GM23248 (cell line): ENCODE measurements around the gene RPL15. TPM values are rescaled to one million over a fixed set of nuclear protein-coding genes. Genes with fewer than 3 reads are reported as not detected.

Experiments used
- DNase-seq: peaks from one replicate; pipeline ENCODE4 v3.0.0-alpha.2; 2015
- H2AFZ ChIP-seq: fragments of 200-600 bp; sonication (generic); 2 replicates; pipeline ENCODE4 v1.6.1; 2016; ENCODE audit warnings: antibody characterized with exemption
- H3F3A ChIP-seq: fragments of 200-600 bp; sonication (generic); 2 replicates; pipeline ENCODE4 v1.6.1; 2016; ENCODE audit warnings: mild to moderate bottlenecking, antibody characterized with exemption, mixed run types; ENCODE audit not compliant: insufficient read depth
- H3K27ac ChIP-seq: fragments of 200-600 bp; sonication (generic); 2 replicates; pipeline ENCODE4 v1.5.1; 2016; ENCODE audit warnings: mild to moderate bottlenecking
- H3K27me3 ChIP-seq: fragments of 200-600 bp; sonication (generic); replicated peaks from 2 replicates; pipeline ENCODE4 v1.6.1; 2016; ENCODE audit warnings: mild to moderate bottlenecking; ENCODE audit not compliant: insufficient read depth
- H3K36me3 ChIP-seq: fragments of 200-600 bp; sonication (generic); 2 replicates; pipeline ENCODE4 v1.6.1; 2016; ENCODE audit warnings: low read depth, mild to moderate bottlenecking
- H3K4me1 ChIP-seq: fragments of 200-600 bp; sonication (generic); 2 replicates; pipeline ENCODE4 v1.6.1; 2016; ENCODE audit warnings: mild to moderate bottlenecking; ENCODE audit not compliant: insufficient read depth
- H3K4me2 ChIP-seq: fragments of 200-600 bp; sonication (generic); one replicate; pipeline ENCODE4 v1.6.1; 2016; ENCODE audit warnings: mild to moderate bottlenecking; ENCODE audit not compliant: unreplicated experiment
- H3K4me3 ChIP-seq: fragments of 200-600 bp; sonication (generic); 2 replicates; pipeline ENCODE4 v1.5.1; 2016; ENCODE audit warnings: mild to moderate bottlenecking
- H3K79me2 ChIP-seq: fragments of 200-600 bp; sonication (generic); 2 replicates; pipeline ENCODE4 v1.6.1; 2016; ENCODE audit warnings: mild to moderate bottlenecking; ENCODE audit not compliant: insufficient read depth
- H3K9ac ChIP-seq: fragments of 200-600 bp; sonication (generic); 2 replicates; pipeline ENCODE4 v1.6.1; 2016; ENCODE audit warnings: mild to moderate bottlenecking
- H3K9me2 ChIP-seq: fragments of 200-600 bp; sonication (generic); 2 replicates; pipeline ENCODE4 v1.6.1; 2016; ENCODE audit warnings: mixed run types, mild to moderate bottlenecking, moderate library complexity; ENCODE audit not compliant: insufficient read depth
- H3K9me3 ChIP-seq: fragments of 200-600 bp; sonication (generic); one replicate; pipeline ENCODE4 v1.6.1; 2017; ENCODE audit warnings: low read depth
- H4K20me1 ChIP-seq: fragments of 200-600 bp; sonication (generic); 2 replicates; pipeline ENCODE4 v1.6.0; 2016; ENCODE audit not compliant: insufficient read depth
- EZH2 ChIP-seq: fragments of 200-600 bp; sonication (generic); IDR thresholded peaks from 2 replicates; pipeline ENCODE4 v1.6.1; 2018; ENCODE audit warnings: antibody characterized with exemption, mild to moderate bottlenecking; ENCODE audit not compliant: insufficient read depth, poor library complexity, severe bottlenecking
- EZH2phosphoT487 ChIP-seq: fragments of 200-600 bp; sonication (generic); IDR thresholded peaks from 2 replicates; pipeline ENCODE4 v1.6.1; 2018; ENCODE audit warnings: antibody characterized with exemption, moderate library complexity, mild to moderate bottlenecking, low read depth; ENCODE audit not compliant: insufficient read depth
- WGBS, 2 experiments: methylation state at CpG; one replicate each; pipeline ENCODE4 v1.1.6; 2015 to 2017; ENCODE audit warnings: low lambda C conversion rate in 2 of 2, low coverage in 1 of 2; ENCODE audit errors: missing lambda C conversion rate in 2 of 2; 5-methylcytosine and 5-hydroxymethylcytosine counted together
- in situ Hi-C: fragments of 300-500 bp; cut with MboI; formaldehyde crosslinking; loops from 2 replicates; pipeline ENCODE4 v1.15.0; 2020
- polyA plus RNA-seq: library from polyadenylated mRNA; unstranded; fragments of >200 nt; fragmentation: Nextera tagmentation; extraction: Ambion mirVana; gene quantifications from 2 replicates; pipeline ENCODE4 v1.2.1, GENCODE V29; 2016
- total RNA-seq: library from RNA; depleted of rRNA; stranded (reverse); fragments of >200 nt; shearing (Covaris generic); gene quantifications from 2 replicates; pipeline ENCODE4 v1.2.3, GENCODE V29; 2014

The RPL15 gene
- total and polyA plus RNA-seq, 2 experiments from 2014 or later = 1,685 to 2,236 TPM

GRCh38 chr3:23937296-23937695 lies 20.4 kb downstream of the RPL15 start:
- no peaks in the 10 kb centered on the region for H4K20me1 ChIP-seq
- H3K4me1 ChIP-seq = no peaks in the 10 kb centered on the region
- H3K4me3 ChIP-seq = no peak overlapping the region
- H2AFZ ChIP-seq = no peak overlapping the region
- no peak for TF ChIP-seq EZH2
- no peak for TF ChIP-seq EZH2phosphoT487
- H3K27me3 ChIP-seq = no peaks in the 10 kb centered on the region
- WGBS, 2 experiments = 92 to 95% methylated on average over 1 of the region's 1 CpG
- no peaks in the 10 kb centered on the region for H3F3A ChIP-seq
- no peak overlapping the region for H3K9ac ChIP-seq
- no peak for DNase-seq
- in situ Hi-C loops = no loop called here
- H3K36me3 ChIP-seq = no peaks in the 10 kb centered on the region
- H3K9me2 ChIP-seq = no peaks in the 10 kb centered on the region
- no peaks in the 10 kb centered on the region for H3K9me3 ChIP-seq
- no peak overlapping the region for H3K4me2 ChIP-seq
- H3K79me2 ChIP-seq = no peaks in the 10 kb centered on the region
- H3K27ac ChIP-seq = no peak overlapping the region

DNA sequence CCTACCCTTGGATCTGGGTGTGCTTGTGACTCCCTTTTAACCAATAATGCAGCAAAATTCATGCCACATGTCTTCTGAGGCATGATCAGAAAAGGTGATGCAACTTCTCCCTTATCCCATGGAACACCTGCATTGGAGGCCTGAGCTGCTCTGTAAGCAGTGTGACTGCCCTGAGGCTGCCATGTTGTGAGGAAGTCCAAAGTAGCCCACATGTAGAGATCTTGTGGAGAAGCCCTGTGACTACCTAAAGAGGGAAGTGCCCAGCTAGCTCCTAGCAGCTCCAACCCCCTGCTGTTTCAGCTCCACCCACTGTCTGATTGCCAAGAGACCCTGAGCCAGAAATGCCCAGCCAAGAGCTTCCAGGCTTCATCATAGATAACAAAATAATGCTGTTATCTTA lies 21.8 kb downstream of the RPL15 start:
- no peaks in the 10 kb centered on the region for H3K9me3 ChIP-seq
- H2AFZ ChIP-seq = no peak overlapping the region
- H3K9me2 ChIP-seq = no peaks in the 10 kb centered on the region
- H3K27ac ChIP-seq = no peak overlapping the region
- no peaks in the 10 kb centered on the region for H3K36me3 ChIP-seq
- H3K79me2 ChIP-seq = no peaks in the 10 kb centered on the region
- no peak for DNase-seq
- TF ChIP-seq EZH2 = no peak
- H3K4me1 ChIP-seq = no peaks in the 10 kb centered on the region
- H3F3A ChIP-seq = no peaks in the 10 kb centered on the region
- no peaks in the 10 kb centered on the region for H4K20me1 ChIP-seq
- no peak overlapping the region for H3K4me2 ChIP-seq
- no peak overlapping the region for H3K9ac ChIP-seq
- H3K4me3 ChIP-seq = no peak overlapping the region
- in situ Hi-C loops = no loop called here
- H3K27me3 ChIP-seq = no peaks in the 10 kb centered on the region

DNA sequence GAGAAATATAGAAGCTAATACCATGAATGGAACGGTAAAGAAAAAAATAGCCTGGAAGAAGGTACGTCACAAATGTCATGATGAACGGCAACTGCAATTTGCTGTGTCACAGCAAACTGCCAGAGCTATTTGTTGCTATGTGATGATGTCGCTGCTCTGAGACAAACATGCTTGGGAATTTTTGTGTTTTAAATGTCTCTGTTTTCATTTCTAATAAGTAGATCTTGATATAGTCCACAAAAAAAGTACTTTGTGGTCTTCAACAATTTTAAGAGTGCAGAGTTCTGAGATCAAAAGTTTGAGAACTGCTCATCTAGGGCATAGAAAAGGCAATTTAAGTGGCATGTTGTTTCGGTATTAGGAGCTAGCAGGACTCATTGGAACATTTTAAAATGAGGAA lies 23.8 kb downstream of the RPL15 start:
- no peaks in the 10 kb centered on the region for H3K4me1 ChIP-seq
- no peak overlapping the region for H3K27ac ChIP-seq
- no peaks in the 10 kb centered on the region for H3K9me2 ChIP-seq
- 55 to 56% methylated on average over 5 of the region's 5 CpGs for WGBS, 2 experiments
- H3K4me2 ChIP-seq = no peak overlapping the region
- H3F3A ChIP-seq = no peaks in the 10 kb centered on the region
- no peak overlapping the region for H3K4me3 ChIP-seq
- H3K9ac ChIP-seq = no peak overlapping the region
- in situ Hi-C loops = no loop called here
- H3K36me3 ChIP-seq = no peaks in the 10 kb centered on the region
- no peaks in the 10 kb centered on the region for H3K79me2 ChIP-seq
- H3K27me3 ChIP-seq = no peaks in the 10 kb centered on the region
- no peak overlapping the region for H2AFZ ChIP-seq
- TF ChIP-seq EZH2phosphoT487 (no peak), EZH2 (no peak)
- no peak for DNase-seq
- no peaks in the 10 kb centered on the region for H4K20me1 ChIP-seq
- H3K9me3 ChIP-seq = no peaks in the 10 kb centered on the region

DNA sequence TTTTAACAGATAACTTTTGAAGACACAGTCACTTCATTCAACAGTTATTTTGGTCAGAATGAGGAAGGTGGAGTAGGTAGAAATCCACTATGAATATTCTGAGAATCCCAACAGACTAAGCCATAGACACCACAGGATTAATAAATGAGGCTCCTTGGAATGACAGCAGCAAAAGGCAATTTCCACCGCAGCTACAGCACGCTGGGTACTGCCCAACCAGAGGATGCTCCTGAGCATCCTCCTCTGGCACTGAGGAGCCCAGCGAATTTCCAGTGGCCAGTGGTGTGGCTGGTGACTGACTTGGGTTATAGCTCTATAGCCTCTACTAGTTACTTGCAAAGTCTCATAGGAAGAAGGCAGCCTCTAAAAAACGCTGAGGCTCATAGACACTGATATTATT lies 24.5 kb downstream of the RPL15 start:
- in situ Hi-C loops = no loop called here
- Histone ChIP-seq H3K27me3 (no peaks in the 10 kb centered on the region), H3K27ac (no peak overlapping the region), H3K4me1 (peaks cover under 1% of the 10 kb centered on the region), H2AFZ (no peak overlapping the region), H3K4me2 (no peak overlapping the region), H3K9me3 (no peaks in the 10 kb centered on the region), H3F3A (peaks cover under 1% of the 10 kb centered on the region; the same call in 1 of the 2 replicates), H3K9ac (no peak overlapping the region), H3K9me2 (no peaks in the 10 kb centered on the region), H3K4me3 (no peak overlapping the region), H3K79me2 (peaks cover under 1% of the 10 kb centered on the region; the same call in 1 of the 2 replicates), H3K36me3 (no peaks in the 10 kb centered on the region), H4K20me1 (no peaks in the 10 kb centered on the region)
- WGBS, 2 experiments = 85 to 86% methylated on average over 4 of the region's 4 CpGs
- TF ChIP-seq EZH2phosphoT487 (no peak), EZH2 (no peak)
- DNase-seq = no peak

GRCh38 chr3:23942546-23942945 lies 25.6 kb downstream of the RPL15 start:
- WGBS, 2 experiments = 86 to 91% methylated on average over 11 of the region's 11 CpGs
- no peaks in the 10 kb centered on the region for H3K9me2 ChIP-seq
- H3K36me3 ChIP-seq = no peaks in the 10 kb centered on the region
- no peak overlapping the region for H3K4me3 ChIP-seq
- H3F3A ChIP-seq = peaks cover 10% of the 10 kb centered on the region
- in situ Hi-C loops = no loop called here
- no peak overlapping the region for H3K4me2 ChIP-seq
- no peaks in the 10 kb centered on the region for H3K27me3 ChIP-seq
- DNase-seq = no peak
- no peak for TF ChIP-seq EZH2phosphoT487
- no peak for TF ChIP-seq EZH2
- H3K79me2 ChIP-seq = peaks cover 6% of the 10 kb centered on the region; the same call in 1 of the 2 replicates
- H2AFZ ChIP-seq = no peak overlapping the region
- H3K9me3 ChIP-seq = no peaks in the 10 kb centered on the region
- no peak overlapping the region for H3K27ac ChIP-seq
- no peaks in the 10 kb centered on the region for H4K20me1 ChIP-seq
- H3K9ac ChIP-seq = no peak overlapping the region
- H3K4me1 ChIP-seq = peaks cover 12% of the 10 kb centered on the region
